ENCODE results near the gene AS3MT. TPM values are rescaled to one million over a fixed set of nuclear protein-coding genes. Genes with fewer than 3 reads are reported as not detected.

Gene AS3MT
- total and polyA plus RNA-seq, 10 of the 15 experiments (the other 5 are each of a cell fraction or from before 2014, with no cell fraction given): 0.11 to 1.0 (median 0.39) TPM; not detected in 2

GRCh38 chr10:102917314-102917961 lies 48.2 kb downstream of the AS3MT start (continued):
- TF ChIP-seq NFXL1 (IDR thresholded peaks at IDR 0.05; ENCODE audit: borderline replicate concordance) (no peak), ATF2 (IDR thresholded peaks at IDR 0.05; ENCODE audit: low read length) (no peak), IKZF1 (conservative IDR thresholded peaks at IDR 0.05) (peak; percentile 39), CREM (IDR thresholded peaks at IDR 0.05; ENCODE audit: low read depth) (peak; percentile 37; the same call in 1 of the 2 replicates), MEF2A (IDR thresholded peaks at IDR 0.05; ENCODE audit: insufficient read depth, low read depth, low read length) (0 out of 2 replicates have a peak, but pooled peaks have one; percentile 7), PAX5 (IDR thresholded peaks at IDR 0.05; ENCODE audit: borderline replicate concordance, low read depth, low read length) (no peak), MEF2B (IDR thresholded peaks at IDR 0.05; ENCODE audit: partially characterized antibody, poor library complexity, severe bottlenecking) (peak; percentile 93), TCF3 (IDR thresholded peaks at IDR 0.05; ENCODE audit: borderline replicate concordance, insufficient read depth, low read depth, low read length) (0 out of 2 replicates have a peak, but pooled peaks have one; percentile 47), POU2F2 (IDR thresholded peaks at IDR 0.05; ENCODE audit: borderline replicate concordance, low read depth, low read length) (peak; percentile 42; the same call in 1 of the 3 replicates), KLF5 (IDR thresholded peaks at IDR 0.05; ENCODE audit: partially characterized antibody) (no peak), BHLHE40 (IDR thresholded peaks at IDR 0.05; ENCODE audit: borderline replicate concordance in 1 of 2, low read depth in 2 of 2, low read length in 1 of 2) (peak in 1 of 2 experiments; percentile 6; a peak in 3 of 4 replicates)
